Mesenteric fat pad (tissue), 1 donor: Measurements from ENCODE around the gene PXT1. TPM values are rescaled to one million over a fixed set of nuclear protein-coding genes. Genes with fewer than 3 reads are reported as not detected.

ENCODE experiments used
- DNase-seq: peaks from one replicate; pipeline ENCODE4 v3.0.0-alpha.2; 2020; ENCODE audit warnings: low spot score
- total RNA-seq: library from RNA; stranded (reverse); fragmentation: NEBNext Ultra II Directional; extraction: Animal tissue kit (Norgen Biotek cat#: 25700); gene quantifications from one replicate; pipeline ENCODE4 v1.2.1, GENCODE V29; 2021
- donor health status: DM: yes; HTN: yes; CAD: no.

Gene PXT1
- total RNA-seq, 1 donor from 2014 or later: not detected

GRCh38 chr6:36347621-36348020 is 95.0 kb downstream of the PXT1 start:
- no peak for DNase-seq

- DNase-seq: no peak
These were observed 96.0 kb downstream of the PXT1 start for GRCh38 chr6:36346486-36347273.

GRCh38 chr6:36345681-36346466 is 96.8 kb downstream of the PXT1 start:
- DNase-seq: no peak

- DNase-seq: no peak
These were observed 99.5 kb downstream of the PXT1 start for GRCh38 chr6:36343109-36343680.

- DNase-seq: no peak
These were observed 101.8 kb downstream of the PXT1 start for GRCh38 chr6:36340618-36341454.

Other genes starting within 250 kb of the PXT1 start
- gene BRPF3, start 246.1 kb downstream of the PXT1 start, total RNA-seq: 26.1 TPM
- 0.32 TPM for gene PNPLA1, start 172.8 kb downstream of the PXT1 start, total RNA-seq
- not detected for gene BNIP5, start 106.0 kb downstream of the PXT1 start, total RNA-seq
- 0.29 TPM for gene ETV7, start 55.2 kb downstream of the PXT1 start, total RNA-seq
- gene KCTD20, start 146 bp upstream of the PXT1 start, total RNA-seq: 81.7 TPM
- gene STK38, start 104.6 kb upstream of the PXT1 start, total RNA-seq: 31.2 TPM
- gene SRSF3, start 151.5 kb upstream of the PXT1 start, total RNA-seq: 214 TPM
- gene CDKN1A, start 235.9 kb upstream of the PXT1 start, total RNA-seq: 245 TPM